OCI-LY7 (cell line): ENCODE measurements around the gene ATP8B2.

Source experiments
- CTCF ChIP-seq: fragments of 200-600 bp; sonication (generic); conservative IDR thresholded peaks from 2 replicates; pipeline ENCODE4 v1.5.1; 2014; ENCODE audit warnings: mild to moderate bottlenecking, antibody characterized with exemption, low read length, moderate library complexity, mixed read lengths
- EZH2phosphoT487 ChIP-seq: fragments of 200-600 bp; sonication (generic); IDR thresholded peaks from 2 replicates; pipeline ENCODE4 v1.6.1; 2018; ENCODE audit warnings: low read depth, borderline replicate concordance, mild to moderate bottlenecking, mixed run types, antibody characterized with exemption, low read length, moderate library complexity, mixed read lengths

DNA sequence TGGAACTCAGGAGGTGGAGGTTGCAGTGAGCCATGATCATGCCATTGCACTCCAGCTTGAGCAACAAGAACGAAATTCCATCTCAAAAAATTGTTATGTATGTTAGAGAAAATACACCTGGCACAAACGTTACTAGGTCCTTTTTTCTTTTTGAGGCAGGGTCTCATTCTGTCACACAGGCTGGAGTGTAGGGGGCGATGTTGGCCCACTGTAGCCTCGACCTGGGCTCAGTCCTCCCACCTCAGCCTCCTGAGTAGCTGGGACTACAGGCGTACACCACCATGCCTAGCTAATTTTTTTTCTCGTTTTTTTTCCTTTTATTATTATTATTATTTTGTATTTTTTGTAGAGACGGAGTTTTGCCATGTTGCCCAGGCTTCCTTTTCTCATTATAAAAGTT is 48.5 kb upstream of the ATP8B2 start:
- TF ChIP-seq EZH2phosphoT487, result no peak
- peak; percentile 60; the same call in 1 of the 2 replicates for TF ChIP-seq CTCF
